ENCODE data around the gene PALS1.
A peak's percentile ranks its signal among the peaks of the same experiment; 100 is the strongest.

PALS1 gene

DNA sequence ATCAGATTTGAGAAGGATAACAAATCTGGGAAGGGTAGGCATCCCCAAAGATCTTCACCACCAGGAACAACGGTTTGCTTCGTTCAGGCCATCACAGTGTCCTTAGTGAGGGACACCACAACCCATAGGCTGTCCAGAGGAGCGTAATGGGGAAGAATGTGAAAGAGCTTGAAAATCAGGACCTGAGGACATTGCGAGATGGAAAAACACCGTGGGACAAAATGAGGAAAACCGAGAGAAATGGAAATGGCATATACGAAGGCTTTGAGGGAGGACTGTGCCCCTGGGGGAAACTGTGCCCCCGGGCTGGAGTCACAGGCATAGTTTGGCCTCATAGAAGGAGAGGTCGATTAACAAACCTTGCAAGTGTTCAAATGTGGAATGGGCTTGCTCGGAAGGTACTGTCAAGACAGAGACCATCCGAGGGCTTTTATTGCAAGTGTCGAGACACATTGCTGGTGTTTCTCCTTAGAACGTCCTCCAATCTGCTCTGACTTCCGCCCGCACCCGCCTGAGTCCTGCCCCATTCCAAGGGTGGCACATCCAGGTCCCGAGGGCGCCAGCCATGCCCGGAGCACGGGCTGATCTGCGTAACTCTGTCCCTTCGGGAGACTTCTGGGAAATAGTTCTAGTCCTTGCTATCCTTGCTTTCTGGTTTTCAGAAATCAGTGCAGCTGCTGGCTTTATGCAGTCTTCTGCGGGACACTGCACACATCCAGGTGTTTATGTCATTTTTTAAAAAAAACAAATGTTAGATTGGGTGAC, 885 bp upstream of the PALS1 start:
- Histone ChIP-seq H3K9ac (ENCODE audit: low read length) (peak overlapping the region; percentile 73), H3K36me3 (ENCODE audit: low read length) (no peaks in the 10 kb centered on the region), H3F3A (ENCODE audit: insufficient read depth) (no peaks in the 10 kb centered on the region), H3K79me2 (ENCODE audit: insufficient read depth, low read length) (peaks cover 38% of the 10 kb centered on the region), H2AFZ (ENCODE audit: low read depth, low read length, severe bottlenecking) (peak overlapping the region; percentile 92), H4K20me1 (ENCODE audit: low read depth, low read length) (peaks cover 19% of the 10 kb centered on the region; the same call in 1 of the 2 replicates), H3K27me3 (ENCODE audit: low read length) (no peaks in the 10 kb centered on the region), H3K9me2 (replicated peaks; ENCODE audit: insufficient read depth, low read length) (no peaks in the 10 kb centered on the region), H3K4me2 (ENCODE audit: low read depth, low read length, poor library complexity, severe bottlenecking) (peak overlapping the region; percentile 73), H3K4me3 (ENCODE audit: insufficient read depth, low read length, poor library complexity, severe bottlenecking) (peak overlapping the region; percentile 60), H3K9me3 (ENCODE audit: insufficient read depth, low read length) (no peaks in the 10 kb centered on the region), H3K27ac (ENCODE audit: low read depth, low read length) (no peak overlapping the region)
- TF ChIP-seq EZH2phosphoT487 (conservative IDR thresholded peaks at IDR 0.05; ENCODE audit: low read length), result no peak
- TF ChIP-seq, protein P1, sequence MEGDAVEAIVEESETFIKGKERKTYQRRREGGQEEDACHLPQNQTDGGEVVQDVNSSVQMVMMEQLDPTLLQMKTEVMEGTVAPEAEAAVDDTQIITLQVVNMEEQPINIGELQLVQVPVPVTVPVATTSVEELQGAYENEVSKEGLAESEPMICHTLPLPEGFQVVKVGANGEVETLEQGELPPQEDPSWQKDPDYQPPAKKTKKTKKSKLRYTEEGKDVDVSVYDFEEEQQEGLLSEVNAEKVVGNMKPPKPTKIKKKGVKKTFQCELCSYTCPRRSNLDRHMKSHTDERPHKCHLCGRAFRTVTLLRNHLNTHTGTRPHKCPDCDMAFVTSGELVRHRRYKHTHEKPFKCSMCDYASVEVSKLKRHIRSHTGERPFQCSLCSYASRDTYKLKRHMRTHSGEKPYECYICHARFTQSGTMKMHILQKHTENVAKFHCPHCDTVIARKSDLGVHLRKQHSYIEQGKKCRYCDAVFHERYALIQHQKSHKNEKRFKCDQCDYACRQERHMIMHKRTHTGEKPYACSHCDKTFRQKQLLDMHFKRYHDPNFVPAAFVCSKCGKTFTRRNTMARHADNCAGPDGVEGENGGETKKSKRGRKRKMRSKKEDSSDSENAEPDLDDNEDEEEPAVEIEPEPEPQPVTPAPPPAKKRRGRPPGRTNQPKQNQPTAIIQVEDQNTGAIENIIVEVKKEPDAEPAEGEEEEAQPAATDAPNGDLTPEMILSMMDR (IDR thresholded peaks at IDR 0.05; ENCODE audit: insufficient read depth, low read length, poor library complexity, severe bottlenecking), result no peak

DNA sequence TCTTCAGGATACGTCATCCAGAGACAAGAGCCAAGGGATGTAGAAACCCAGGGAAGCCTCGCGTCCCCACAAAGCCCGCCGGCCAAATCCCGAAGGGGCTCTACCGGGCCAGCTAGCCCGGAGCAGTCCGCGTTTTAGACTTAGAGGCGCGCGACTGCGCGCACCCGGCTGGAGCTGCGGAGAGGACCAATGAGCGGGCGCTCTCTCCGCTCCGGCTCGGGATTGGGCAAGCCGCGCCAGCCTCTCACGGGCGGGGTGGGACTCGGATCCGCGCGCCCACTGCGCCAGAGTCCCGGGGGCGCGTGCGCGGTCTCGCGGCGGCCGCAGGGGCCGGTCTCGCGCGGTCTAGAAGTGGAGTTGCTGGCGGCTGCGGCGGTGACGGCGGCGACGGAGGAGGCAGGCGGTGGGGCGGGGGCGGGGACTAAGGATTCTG, 241 bp upstream of the PALS1 start:
- H3K4me3 ChIP-seq (ENCODE audit: insufficient read depth, low read length, poor library complexity, severe bottlenecking), result peak overlapping the region; percentile 88
- H3K36me3 ChIP-seq (ENCODE audit: low read length), result no peaks in the 10 kb centered on the region
- no peaks in the 10 kb centered on the region for H3K27me3 ChIP-seq (ENCODE audit: low read length)
- H4K20me1 ChIP-seq (ENCODE audit: low read depth, low read length), result peaks cover 19% of the 10 kb centered on the region; the same call in 1 of the 2 replicates
- H2AFZ ChIP-seq (ENCODE audit: low read depth, low read length, severe bottlenecking), result peak overlapping the region; percentile 92
- peak overlapping the region; percentile 41 for H3K27ac ChIP-seq (ENCODE audit: low read depth, low read length)
- no peaks in the 10 kb centered on the region for H3F3A ChIP-seq (ENCODE audit: insufficient read depth)
- H3K9ac ChIP-seq (ENCODE audit: low read length), result peak overlapping the region; percentile 73
- no peaks in the 10 kb centered on the region for H3K9me3 ChIP-seq (ENCODE audit: insufficient read depth, low read length)
- no peaks in the 10 kb centered on the region for H3K9me2 ChIP-seq (replicated peaks; ENCODE audit: insufficient read depth, low read length)
- H3K4me2 ChIP-seq (ENCODE audit: low read depth, low read length, poor library complexity, severe bottlenecking), result peak overlapping the region; percentile 100
- TF ChIP-seq, protein P1 (IDR thresholded peaks at IDR 0.05; ENCODE audit: insufficient read depth, low read length, poor library complexity, severe bottlenecking), result no peak
- TF ChIP-seq EZH2phosphoT487 (conservative IDR thresholded peaks at IDR 0.05; ENCODE audit: low read length), result no peak
- H3K79me2 ChIP-seq (ENCODE audit: insufficient read depth, low read length), result peaks cover 44% of the 10 kb centered on the region

DNA sequence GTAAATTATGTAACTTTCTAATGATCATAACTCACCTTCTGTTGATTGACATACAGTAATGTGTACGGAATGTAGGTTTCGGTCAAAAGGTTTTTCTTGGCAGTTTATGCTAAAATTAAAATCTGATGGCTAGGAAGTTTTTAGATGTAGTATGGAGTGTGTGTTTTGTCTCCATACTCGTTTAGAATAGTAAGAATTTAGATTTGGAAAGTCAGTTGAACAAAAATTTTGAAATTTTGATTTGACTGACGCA, 859 bp downstream of the PALS1 start:
- Histone ChIP-seq H3K36me3 (ENCODE audit: low read length) (no peaks in the 10 kb centered on the region), H3F3A (ENCODE audit: insufficient read depth) (no peaks in the 10 kb centered on the region), H3K27me3 (ENCODE audit: low read length) (no peaks in the 10 kb centered on the region), H3K9ac (ENCODE audit: low read length) (peak overlapping the region; percentile 73), H3K9me2 (replicated peaks; ENCODE audit: insufficient read depth, low read length) (no peaks in the 10 kb centered on the region), H3K4me2 (ENCODE audit: low read depth, low read length, poor library complexity, severe bottlenecking) (peak overlapping the region; percentile 100), H2AFZ (ENCODE audit: low read depth, low read length, severe bottlenecking) (peak overlapping the region; percentile 86), H3K27ac (ENCODE audit: low read depth, low read length) (no peak overlapping the region), H3K4me3 (ENCODE audit: insufficient read depth, low read length, poor library complexity, severe bottlenecking) (peak overlapping the region; percentile 88), H3K9me3 (ENCODE audit: insufficient read depth, low read length) (no peaks in the 10 kb centered on the region), H4K20me1 (ENCODE audit: low read depth, low read length) (peaks cover 19% of the 10 kb centered on the region; the same call in 1 of the 2 replicates), H3K79me2 (ENCODE audit: insufficient read depth, low read length) (peaks cover 55% of the 10 kb centered on the region)
- no peak for TF ChIP-seq EZH2phosphoT487 (conservative IDR thresholded peaks at IDR 0.05; ENCODE audit: low read length)
- TF ChIP-seq, protein P1 (IDR thresholded peaks at IDR 0.05; ENCODE audit: insufficient read depth, low read length, poor library complexity, severe bottlenecking), result no peak

Measured in SU-DHL-6 (cell line).